Stimulated activated naive CD8-positive, alpha-beta T cell treated with anti-CD3 and anti-CD28 coated beads, Interleukin-15, amount 100 ng/mL, for 72 hours (primary cell): ENCODE results near the gene EIPR1.
A peak's percentile ranks its signal among the peaks of the same experiment; 100 is the strongest.
"Not testable (repeated sequence)": the region's sequence is repeated elsewhere in the genome, so short reads cannot be mapped to it uniquely, and the experiment has no call there.

ENCODE experiments used
- ATAC-seq: fragments of 150-1000 bp; cut with Tn5 transposase; 2 replicates; pipeline ENCODE4 v1.10.0; 2021; ENCODE audit warnings: mild to moderate bottlenecking, moderate library complexity
- DNase-seq, 2 donors: peaks; one replicate each; pipeline ENCODE4 v3.0.0; 2021 to 2022
- H3K27ac Mint-ChIP-seq, 2 donors: one replicate each; pipeline ENCODE4 v1.8.0; 2022; ENCODE audit warnings: mild to moderate bottlenecking in 2 of 2, mixed read lengths in 2 of 2, moderate library complexity in 2 of 2
- H3K27me3 Mint-ChIP-seq: one replicate; pipeline ENCODE4 v1.8.0; 2022; ENCODE audit warnings: mixed read lengths
- H3K4me1 Mint-ChIP-seq: one replicate; pipeline ENCODE4 v1.8.0; 2022; ENCODE audit warnings: mild to moderate bottlenecking, mixed read lengths
- H3K4me3 Mint-ChIP-seq, 2 donors: one replicate each; pipeline ENCODE4 v1.8.0; 2022; ENCODE audit warnings: mild to moderate bottlenecking in 2 of 2, mixed read lengths in 2 of 2, moderate library complexity in 1 of 2
- H3K9me3 Mint-ChIP-seq, 2 donors: one replicate each; pipeline ENCODE4 v1.8.0; 2022; ENCODE audit warnings: mixed read lengths in 2 of 2

The EIPR1 gene

DNA sequence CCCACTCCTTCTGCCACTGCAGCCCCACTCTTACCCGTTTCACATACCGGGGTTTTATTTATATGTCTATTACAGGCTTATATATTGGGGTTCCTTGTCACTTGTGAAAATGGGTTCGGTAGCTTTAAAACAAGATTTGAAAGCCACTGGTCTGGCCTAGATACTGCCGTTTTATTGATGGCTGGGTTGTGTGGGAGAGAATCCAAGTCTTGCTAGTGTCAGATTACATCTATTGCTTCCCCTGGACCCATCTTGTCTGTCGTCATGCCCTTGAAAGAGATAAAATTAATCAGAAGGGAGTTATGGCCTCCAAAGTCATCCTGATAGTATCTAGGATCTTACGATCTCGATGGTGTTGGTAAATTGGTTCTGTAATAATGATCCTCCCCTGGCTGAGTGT lies 79.4 kb downstream of the EIPR1 start:
- ATAC-seq: no peak
- Mint-ChIP-seq H3K9me3 (no peaks in the 10 kb centered on the region), H3K4me1 (peaks cover under 1% of the 10 kb centered on the region), H3K27ac (peak overlapping the region in 1 of 2 donors; percentile 20), H3K27me3 (no peaks in the 10 kb centered on the region), H3K4me3 (no peak overlapping the region)
- no peak for DNase-seq

DNA sequence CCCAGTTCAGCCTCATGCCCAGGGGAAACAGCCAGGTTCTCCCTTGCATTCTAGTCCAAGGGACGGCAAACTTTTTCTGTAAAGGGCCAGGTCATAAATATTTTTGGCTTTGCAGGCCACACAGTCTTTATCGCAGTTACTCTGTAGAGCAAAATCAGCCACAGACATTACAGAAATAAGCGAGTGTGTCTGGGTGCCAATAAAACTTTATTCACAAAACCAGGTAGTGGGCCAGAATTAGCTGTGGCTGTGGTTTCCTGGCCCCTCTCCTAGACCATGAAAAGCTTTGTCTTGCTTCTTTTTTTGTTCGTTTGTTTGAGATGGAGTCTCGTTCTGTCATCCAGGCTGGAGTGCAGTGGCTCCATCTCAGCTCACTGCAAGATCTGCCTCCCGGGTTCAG lies 80.1 kb downstream of the EIPR1 start:
- no peak overlapping the region for H3K27ac Mint-ChIP-seq
- H3K4me1 Mint-ChIP-seq: peaks cover under 1% of the 10 kb centered on the region
- no peak overlapping the region for H3K4me3 Mint-ChIP-seq
- DNase-seq: no peak
- no peaks in the 10 kb centered on the region for H3K9me3 Mint-ChIP-seq
- no peaks in the 10 kb centered on the region for H3K27me3 Mint-ChIP-seq
- no peak for ATAC-seq

DNA sequence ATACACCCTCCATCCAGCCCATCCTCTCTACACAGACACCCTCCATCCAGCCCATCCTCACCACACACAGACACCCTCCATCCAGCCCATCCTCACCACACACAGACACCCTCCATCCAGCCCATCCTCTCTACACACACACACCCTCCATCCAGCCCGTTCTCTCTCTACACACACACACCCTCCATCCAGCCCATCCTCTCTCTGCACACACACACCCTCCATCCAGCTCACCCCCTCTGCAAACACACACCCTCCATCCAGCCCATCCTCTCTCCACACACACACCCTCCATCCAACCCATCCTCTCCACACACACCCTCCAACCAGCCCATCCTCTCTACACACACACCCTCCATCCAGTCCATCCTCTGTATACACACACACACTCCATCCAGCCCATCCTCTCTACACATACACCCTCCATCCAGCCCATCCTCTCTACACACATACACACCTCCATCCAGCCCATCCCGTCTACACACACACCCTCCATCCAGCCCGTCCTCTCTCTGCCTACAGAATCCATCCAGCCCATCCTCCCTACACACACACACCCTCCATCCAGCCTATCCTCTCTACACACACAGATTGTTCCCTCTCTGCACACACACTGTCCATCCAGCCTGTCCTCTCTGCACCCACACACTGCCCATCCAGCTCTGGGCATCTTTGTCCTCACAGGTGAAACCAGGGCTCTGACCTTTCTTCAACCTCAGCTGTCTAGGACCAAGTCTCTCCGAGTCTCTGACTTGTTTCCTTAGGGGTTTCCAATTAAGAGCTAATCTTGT lies 81.2 kb downstream of the EIPR1 start:
- peak; percentile 21 for ATAC-seq

DNA sequence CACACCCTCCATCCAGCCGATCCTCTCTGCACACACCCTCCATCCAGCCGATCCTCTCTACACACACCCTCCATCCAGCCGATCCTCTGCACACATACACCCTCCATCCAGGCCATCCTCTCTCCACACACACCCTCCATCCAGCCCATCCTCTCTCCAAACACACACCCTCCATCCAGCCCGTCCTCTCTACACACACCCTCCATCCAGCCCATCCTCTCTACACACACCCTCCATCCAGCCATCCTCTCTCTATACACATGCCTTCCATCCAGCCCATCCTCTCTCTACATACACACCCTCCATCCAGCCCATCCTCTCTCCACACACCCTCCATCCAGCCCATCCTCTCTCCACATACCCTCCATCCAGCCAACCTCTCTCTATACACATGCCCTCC lies 83.1 kb downstream of the EIPR1 start:
- H3K4me1 Mint-ChIP-seq: peaks cover 6% of the 10 kb centered on the region
- H3K27me3 Mint-ChIP-seq: no peaks in the 10 kb centered on the region
- no peak overlapping the region for H3K27ac Mint-ChIP-seq
- H3K4me3 Mint-ChIP-seq: no peak overlapping the region
- peaks cover 0 to 6% of the 10 kb centered on the region in 2 donors for H3K9me3 Mint-ChIP-seq
- peak; percentile 24 for ATAC-seq
- DNase-seq: no peak

More for the DNA sequence above, 81.2 kb downstream of the EIPR1 start:
- Mint-ChIP-seq H3K4me3 (no peak overlapping the region), H3K9me3 (no peaks in the 10 kb centered on the region), H3K4me1 (peaks cover 6% of the 10 kb centered on the region), H3K27me3 (no peaks in the 10 kb centered on the region), H3K27ac (no peak overlapping the region)
- DNase-seq: no peak

DNA sequence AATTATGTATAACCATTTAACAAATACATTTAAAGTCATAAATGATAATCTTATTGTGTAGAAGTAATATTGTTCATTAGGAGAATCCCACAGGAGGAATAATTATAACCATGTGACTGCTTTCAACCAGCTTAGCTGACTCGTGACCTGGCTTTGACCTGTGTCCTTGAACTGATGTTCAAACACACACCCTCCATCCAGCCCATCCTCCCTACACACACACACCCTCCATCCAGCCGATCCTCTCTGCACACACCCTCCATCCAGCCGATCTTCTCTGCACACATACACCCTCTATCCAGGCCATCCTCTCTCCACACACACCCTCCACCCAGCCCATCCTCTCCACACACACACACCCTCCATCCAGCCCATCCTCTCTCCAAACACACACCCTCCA lies 83.5 kb downstream of the EIPR1 start:
- no peak for ATAC-seq
- Mint-ChIP-seq H3K27me3 (no peaks in the 10 kb centered on the region), H3K9me3 (peaks cover 0 to 6% of the 10 kb centered on the region in 2 donors), H3K27ac (no peak overlapping the region), H3K4me3 (no peak overlapping the region), H3K4me1 (peaks cover 6% of the 10 kb centered on the region)
- no peak for DNase-seq

DNA sequence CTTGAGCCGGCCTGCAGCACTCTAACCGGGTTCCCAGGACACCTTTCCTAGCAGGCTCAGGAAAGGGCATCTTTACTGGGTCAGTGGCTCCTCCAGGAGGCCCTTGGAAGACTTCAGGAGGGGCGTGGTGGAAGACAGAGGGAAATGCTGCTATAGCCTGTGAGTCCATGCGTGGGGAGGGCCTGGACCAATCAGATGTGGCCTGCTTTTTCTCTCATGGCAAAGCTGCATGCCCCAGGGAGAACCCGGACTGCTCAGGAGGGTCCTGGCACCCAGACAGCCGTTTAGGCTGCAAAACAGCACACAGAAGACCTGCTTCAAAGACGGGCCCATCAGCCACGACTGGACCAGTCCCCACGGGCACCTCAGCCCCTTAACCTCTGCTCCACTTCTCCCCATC lies 84.4 kb downstream of the EIPR1 start:
- H3K27ac Mint-ChIP-seq: no peak overlapping the region
- DNase-seq: no peak
- H3K27me3 Mint-ChIP-seq: no peaks in the 10 kb centered on the region

DNA sequence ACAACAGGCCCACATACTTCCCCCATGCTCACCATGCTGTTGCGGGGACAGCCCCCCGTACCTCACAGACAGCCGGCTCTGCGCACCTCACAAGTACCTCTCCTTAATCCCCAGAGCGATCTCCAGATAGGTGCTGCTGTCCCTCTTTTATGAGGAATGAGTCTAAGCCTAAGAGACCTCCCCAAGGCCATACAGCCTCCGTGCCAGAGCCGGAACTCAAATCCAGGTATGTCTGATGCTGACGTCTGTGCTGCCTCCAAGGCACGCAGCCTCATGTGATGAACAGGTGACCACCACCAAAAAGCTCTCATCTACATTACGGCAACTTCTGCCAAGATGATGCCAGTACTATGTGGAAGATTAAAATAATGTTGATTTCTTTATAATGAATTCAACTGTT lies 85.2 kb downstream of the EIPR1 start:
- H3K9me3 Mint-ChIP-seq: peaks cover 6% of the 10 kb centered on the region in 2 donors
- peak overlapping the region in 1 of 2 donors; percentile 44 for H3K27ac Mint-ChIP-seq
- H3K27me3 Mint-ChIP-seq: no peaks in the 10 kb centered on the region
- no peak for DNase-seq
- peak; percentile 27 for ATAC-seq
- H3K4me1 Mint-ChIP-seq: peaks cover 6% of the 10 kb centered on the region
- H3K4me3 Mint-ChIP-seq: no peak overlapping the region

More for the DNA sequence above, 84.4 kb downstream of the EIPR1 start:
- Mint-ChIP-seq H3K9me3 (peaks cover 0 to 6% of the 10 kb centered on the region in 2 donors), H3K4me3 (no peak overlapping the region), H3K4me1 (peaks cover 6% of the 10 kb centered on the region)
- no peak for ATAC-seq

DNA sequence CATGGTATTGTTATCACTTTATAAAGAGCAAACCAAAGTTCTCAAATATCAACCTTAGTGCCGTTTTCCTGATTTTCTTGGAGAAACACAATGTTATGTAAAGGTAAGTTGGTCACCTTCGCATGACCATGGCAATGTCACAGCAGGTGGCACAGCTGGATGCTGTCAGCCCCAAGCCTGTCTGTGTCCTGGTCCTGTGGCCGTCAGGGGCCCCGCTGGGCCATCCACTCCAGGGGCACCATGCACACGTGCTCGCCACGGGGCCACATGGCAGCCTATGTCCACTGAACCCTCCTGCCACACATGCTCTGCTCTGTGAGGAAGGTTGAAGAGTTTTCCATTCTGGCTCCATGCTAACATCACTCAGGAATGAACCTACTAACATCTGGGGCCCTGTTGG lies 85.9 kb downstream of the EIPR1 start:
- DNase-seq (no peak), ATAC-seq (no peak)
- peaks cover 6 to 13% of the 10 kb centered on the region in 2 donors for H3K9me3 Mint-ChIP-seq
- peaks cover 6% of the 10 kb centered on the region for H3K4me1 Mint-ChIP-seq
- no peak overlapping the region for H3K4me3 Mint-ChIP-seq
- no peaks in the 10 kb centered on the region for H3K27me3 Mint-ChIP-seq
- peak overlapping the region in 1 of 2 donors; percentile 14 for H3K27ac Mint-ChIP-seq

DNA sequence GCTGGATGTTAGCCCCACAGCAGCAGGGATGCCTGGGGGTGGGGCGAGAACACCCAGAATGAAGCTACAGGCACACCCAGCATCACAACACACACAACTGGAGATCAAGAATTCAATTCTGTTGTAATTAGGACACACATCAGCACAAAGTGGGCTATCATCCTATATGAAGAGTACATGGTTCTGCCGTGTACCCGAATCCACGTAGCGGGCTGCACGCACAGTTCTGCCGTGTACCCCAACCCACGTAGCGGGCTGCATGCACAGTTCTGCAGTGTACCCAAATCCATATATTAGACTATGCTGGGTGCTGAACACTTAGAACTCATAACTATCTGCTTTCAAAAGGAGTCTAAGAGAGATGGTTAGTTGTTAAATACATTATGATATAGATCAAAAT lies 86.5 kb downstream of the EIPR1 start:
- Mint-ChIP-seq H3K27ac (no peak overlapping the region), H3K27me3 (no peaks in the 10 kb centered on the region), H3K4me3 (no peak overlapping the region), H3K9me3 (peaks cover 6 to 13% of the 10 kb centered on the region in 2 donors), H3K4me1 (peaks cover 12% of the 10 kb centered on the region)
- ATAC-seq: no peak
- DNase-seq: no peak

DNA sequence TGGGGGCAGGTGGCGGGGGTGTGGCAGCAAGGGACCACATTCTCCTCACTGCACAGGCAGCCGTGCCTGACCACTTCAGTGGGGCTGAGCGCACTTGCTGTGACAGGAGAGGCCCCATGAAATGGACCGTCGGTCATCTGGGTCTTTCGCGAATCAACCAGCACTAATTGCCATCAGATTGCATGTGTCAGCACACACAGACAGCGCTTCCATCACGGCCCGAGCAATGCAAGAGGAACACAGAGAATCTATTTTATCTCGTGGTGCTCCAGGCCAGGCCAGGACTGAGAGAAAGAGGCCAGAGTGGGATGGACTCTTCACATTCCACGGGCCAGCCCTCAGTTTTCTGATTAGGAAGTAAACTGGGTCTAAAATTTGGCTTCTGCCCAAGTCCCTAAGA lies 87.0 kb downstream of the EIPR1 start:
- Mint-ChIP-seq H3K4me1 (peaks cover 12% of the 10 kb centered on the region), H3K4me3 (no peak overlapping the region), H3K9me3 (peaks cover 6 to 13% of the 10 kb centered on the region in 2 donors), H3K27me3 (no peaks in the 10 kb centered on the region), H3K27ac (peak overlapping the region in 1 of 2 donors; percentile 22)
- no peak for ATAC-seq
- DNase-seq: no peak

DNA sequence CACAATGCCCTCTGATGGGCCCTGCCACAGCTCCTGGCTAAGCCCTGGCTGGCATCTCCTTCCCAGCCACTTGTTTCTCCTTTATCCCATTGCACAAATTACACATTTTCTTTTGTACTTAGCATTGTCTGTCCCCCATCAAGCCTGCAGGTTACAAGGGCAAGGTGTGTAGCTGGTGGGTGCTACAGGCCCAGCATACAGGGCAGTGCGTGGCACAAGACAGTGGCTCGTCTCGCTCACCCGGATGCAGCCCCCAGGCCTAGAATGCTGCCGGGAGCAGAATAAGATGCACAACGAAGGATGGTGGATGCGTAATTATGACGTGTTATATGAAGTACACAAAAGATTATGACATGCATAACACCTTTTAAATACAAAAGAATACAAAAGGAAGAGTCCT lies 87.6 kb downstream of the EIPR1 start:
- peaks cover 12% of the 10 kb centered on the region for H3K4me1 Mint-ChIP-seq
- peaks cover 6 to 13% of the 10 kb centered on the region in 2 donors for H3K9me3 Mint-ChIP-seq
- no peaks in the 10 kb centered on the region for H3K27me3 Mint-ChIP-seq
- DNase-seq: no peak
- H3K4me3 Mint-ChIP-seq: no peak overlapping the region
- H3K27ac Mint-ChIP-seq: peak overlapping the region in 1 of 2 donors; percentile 52
- no peak for ATAC-seq

DNA sequence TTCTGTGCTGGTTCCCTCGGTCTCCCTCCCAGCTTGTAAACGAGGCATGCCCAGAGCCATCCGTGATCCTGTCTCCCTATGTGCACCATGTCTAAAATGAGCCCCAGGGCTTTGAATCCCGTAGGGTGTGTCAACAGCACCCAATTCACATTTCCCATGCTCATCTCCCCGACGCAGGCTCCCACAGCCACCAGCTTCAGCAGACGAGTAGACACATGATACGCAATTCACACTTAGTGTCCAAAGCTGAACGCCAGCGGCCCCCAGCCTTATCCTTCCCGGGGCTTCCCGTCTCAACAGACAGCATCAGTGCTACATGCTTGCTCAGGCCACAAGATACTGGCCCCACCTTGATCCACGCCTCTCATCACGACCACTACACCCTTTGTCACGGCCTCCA lies 88.1 kb downstream of the EIPR1 start:
- peak overlapping the region in 1 of 2 donors; percentile 52 for H3K27ac Mint-ChIP-seq

DNA sequence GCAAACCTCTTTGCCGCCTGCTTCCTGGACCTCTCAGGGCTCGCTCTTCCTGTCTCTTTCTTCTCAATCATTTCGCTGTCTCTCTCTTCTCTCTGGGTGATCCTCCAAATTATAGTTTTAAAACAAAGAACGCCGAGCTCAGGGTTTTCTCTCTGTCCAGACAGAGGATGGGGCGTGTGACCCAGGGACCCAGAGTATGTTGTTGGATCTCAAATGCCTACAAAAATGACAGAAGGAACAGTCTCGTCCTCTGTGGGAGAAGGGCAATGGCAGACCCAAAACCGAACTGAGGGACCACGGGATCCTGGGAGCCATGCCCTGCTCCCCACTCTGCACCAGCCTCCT lies 88.5 kb downstream of the EIPR1 start:
- H3K4me1 Mint-ChIP-seq: peaks cover 19% of the 10 kb centered on the region
- H3K9me3 Mint-ChIP-seq: peaks cover 6 to 13% of the 10 kb centered on the region in 2 donors
- peak overlapping the region in 1 of 2 donors; percentile 35 for H3K27ac Mint-ChIP-seq

More for the DNA sequence above, 88.1 kb downstream of the EIPR1 start:
- ATAC-seq (no peak), DNase-seq (no peak)
- Mint-ChIP-seq H3K9me3 (peaks cover 6 to 13% of the 10 kb centered on the region in 2 donors), H3K4me3 (no peak overlapping the region), H3K4me1 (peaks cover 17% of the 10 kb centered on the region), H3K27me3 (no peaks in the 10 kb centered on the region)

DNA sequence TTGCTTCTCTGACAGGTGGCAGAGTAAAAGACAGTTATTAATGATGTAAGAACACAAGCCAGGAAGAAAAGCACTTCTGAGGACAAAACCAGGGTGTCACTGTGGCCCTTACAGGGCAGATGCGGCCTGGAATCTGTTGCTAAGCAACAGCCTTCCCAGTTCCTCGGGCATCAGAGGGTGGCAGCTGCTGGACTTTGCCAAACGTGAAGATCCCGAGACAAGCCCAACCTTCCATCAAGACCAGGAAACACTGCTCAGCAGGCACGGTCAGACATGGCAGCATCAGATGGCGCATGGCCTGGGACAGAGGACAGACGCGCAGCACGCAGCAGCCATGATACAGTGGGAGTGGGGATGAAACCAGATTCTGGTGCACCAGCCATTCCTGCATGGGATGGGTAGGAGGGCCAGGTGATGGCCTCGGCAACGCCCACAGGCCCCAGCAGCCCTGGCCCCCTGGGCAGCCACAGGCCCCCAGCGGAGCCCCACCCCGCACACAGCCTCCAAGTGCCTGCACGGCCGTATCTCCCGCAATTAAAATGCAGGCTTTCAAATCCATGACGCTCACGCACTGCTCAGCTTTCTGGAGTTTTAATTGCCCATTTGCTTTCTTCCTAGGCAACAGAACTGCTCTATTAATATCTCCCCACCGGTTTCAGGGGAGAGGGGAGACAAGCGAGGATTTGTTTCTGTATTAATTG lies 89.0 kb downstream of the EIPR1 start:
- Mint-ChIP-seq H3K4me3 (no peak overlapping the region), H3K4me1 (peaks cover 19% of the 10 kb centered on the region), H3K27ac (peak overlapping the region in 1 of 2 donors; percentile 35), H3K9me3 (peaks cover 6 to 13% of the 10 kb centered on the region in 2 donors), H3K27me3 (no peaks in the 10 kb centered on the region)
- ATAC-seq (no peak), DNase-seq (no peak)

More for the DNA sequence above, 88.5 kb downstream of the EIPR1 start:
- Mint-ChIP-seq H3K27me3 (no peaks in the 10 kb centered on the region), H3K4me3 (no peak overlapping the region)
- ATAC-seq (no peak), DNase-seq (no peak)

DNA sequence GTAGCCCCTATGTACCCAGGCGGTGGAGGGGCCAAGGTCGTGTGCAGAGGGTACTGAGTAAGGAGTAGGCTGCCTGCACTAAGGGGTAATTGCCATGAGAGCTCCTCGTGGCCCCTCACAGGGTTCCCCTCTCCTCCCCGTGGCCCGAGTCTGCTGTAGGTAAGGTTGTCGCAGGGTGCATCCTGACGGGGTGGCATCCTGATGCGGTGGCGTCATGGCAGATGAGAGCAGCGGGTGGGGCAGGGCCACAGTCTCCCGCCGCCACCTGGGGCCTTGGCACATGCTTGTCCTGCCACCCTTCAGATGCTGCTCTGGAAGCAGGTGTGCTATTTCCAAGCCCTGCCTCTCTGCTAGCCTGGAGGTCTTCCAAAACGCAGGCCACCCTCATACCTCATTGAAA lies 89.7 kb downstream of the EIPR1 start:
- Mint-ChIP-seq H3K27ac (peak overlapping the region in 1 of 2 donors; percentile 3), H3K9me3 (peaks cover 6 to 13% of the 10 kb centered on the region in 2 donors), H3K4me3 (no peak overlapping the region), H3K4me1 (peaks cover 19% of the 10 kb centered on the region), H3K27me3 (no peaks in the 10 kb centered on the region)
- ATAC-seq (no peak), DNase-seq (no peak)

DNA sequence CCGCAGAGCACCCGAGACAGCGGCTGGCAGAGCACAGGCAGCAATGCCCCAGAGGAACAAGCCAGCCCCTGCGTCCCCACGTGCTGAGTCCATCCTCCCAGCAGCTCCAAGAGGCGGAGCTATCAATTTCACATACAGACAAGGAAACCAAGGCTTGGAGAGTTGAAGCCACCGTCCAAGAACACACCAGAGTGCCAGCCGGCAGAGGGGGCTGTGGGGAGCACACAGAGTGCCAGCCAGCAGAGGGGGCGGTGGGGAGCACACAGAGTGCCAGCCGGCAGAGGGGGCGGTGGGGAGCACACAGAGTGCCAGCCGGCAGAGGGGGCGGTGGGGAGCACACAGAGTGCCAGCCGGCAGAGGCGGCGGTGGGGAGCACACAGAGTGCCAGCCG lies 91.0 kb downstream of the EIPR1 start:
- H3K4me3 Mint-ChIP-seq, H3K27me3 Mint-ChIP-seq, DNase-seq: not testable (repeated sequence)
- peak; percentile 12 for ATAC-seq
- Mint-ChIP-seq H3K27ac (peak overlapping the region in 1 of 2 donors; percentile 10), H3K4me1 (peaks cover 13% of the 10 kb centered on the region), H3K9me3 (peaks cover 6 to 13% of the 10 kb centered on the region in 2 donors)
